IMR-90 (cell line): ENCODE measurements around the gene FATE1. TPM values are rescaled to one million over a fixed set of nuclear protein-coding genes. Genes with fewer than 3 reads are reported as not detected.

ENCODE experiments used
- ATAC-seq: fragments of 200-7000 bp; cut with Tn5 transposase; 2 replicates; pipeline ENCODE4 v1.9.1; 2020; ENCODE audit warnings: low read depth, mild to moderate bottlenecking, moderate library complexity
- BruUV-seq: library from RNA; stranded (reverse); fragments of 400-500 nt; replicated peaks from 2 replicates; lab custom pipeline; 2021; lab: Mats Ljungman, UMichigan
- CTCF ChIA-PET: fragments of 300-600 bp; formaldehyde crosslinking; extraction: SDS; loops from one replicate; lab custom pipeline; 2021; ENCODE audit warnings: antibody characterized with exemption; lab: Yijun Ruan, JAX
- POLR2A ChIA-PET: fragments of 300-600 bp; sonication (Branson Sonifier 250); formaldehyde crosslinking; loops from one replicate; lab custom pipeline; 2022; ENCODE audit warnings: antibody characterized with exemption; ENCODE audit not compliant: unreplicated experiment; lab: Charles Lee
- DNase-seq: peaks from one replicate; pipeline ENCODE4 v3.0.0; 2013
- H2AFZ ChIP-seq: replicated peaks from 2 replicates; pipeline ENCODE3; 2013; ENCODE audit warnings: low read length, mild to moderate bottlenecking; ENCODE audit not compliant: poor library complexity
- H2AK5ac ChIP-seq: 2 replicates; pipeline ENCODE4 v1.6.1; 2013; ENCODE audit warnings: low read depth, low read length, inconsistent platforms
- H2AK9ac ChIP-seq: replicated peaks from 2 replicates; pipeline ENCODE3; 2013; ENCODE audit warnings: mild to moderate bottlenecking, low read depth, low read length, moderate library complexity; ENCODE audit not compliant: poor library complexity
- H2BK120ac ChIP-seq: 2 replicates; pipeline ENCODE4 v1.6.1; 2013; ENCODE audit warnings: low read depth, low read length, inconsistent platforms
- H2BK15ac ChIP-seq: 3 replicates; pipeline ENCODE4 v1.6.1; 2013; ENCODE audit warnings: low read depth, low read length, inconsistent platforms
- H2BK20ac ChIP-seq: 2 replicates; pipeline ENCODE4 v1.6.1; 2013; ENCODE audit warnings: low read depth, mild to moderate bottlenecking, inconsistent platforms, low read length, moderate library complexity
- H2BK5ac ChIP-seq: 2 replicates; pipeline ENCODE4 v1.6.1; 2013; ENCODE audit warnings: mild to moderate bottlenecking, low read depth, low read length, inconsistent platforms; ENCODE audit not compliant: poor library complexity, severe bottlenecking
- H3K14ac ChIP-seq: replicated peaks from 2 replicates; pipeline ENCODE4 v1.6.1; 2013; ENCODE audit warnings: low read depth, low read length, inconsistent platforms
- H3K18ac ChIP-seq: 2 replicates; pipeline ENCODE4 v1.6.1; 2013; ENCODE audit warnings: low read depth, low read length, control low read depth
- H3K23ac ChIP-seq: 2 replicates; pipeline ENCODE4 v1.6.1; 2013; ENCODE audit warnings: low read depth, low read length, inconsistent platforms
- H3K27ac ChIP-seq: 2 replicates; pipeline ENCODE4 v1.5.1; 2013; ENCODE audit warnings: mild to moderate bottlenecking, control low read depth, low read length; ENCODE audit not compliant: insufficient read depth
- H3K27me3 ChIP-seq: 2 replicates; pipeline ENCODE4 v1.6.1; 2013; ENCODE audit warnings: low read length; ENCODE audit not compliant: control insufficient read depth, insufficient read depth
- H3K36me3 ChIP-seq: 2 replicates; pipeline ENCODE4 v1.6.1; 2013; ENCODE audit warnings: low read length, mixed read lengths; ENCODE audit not compliant: control insufficient read depth, insufficient read depth
- H3K4ac ChIP-seq: 2 replicates; pipeline ENCODE4 v1.6.1; 2013; ENCODE audit warnings: low read depth, low read length, inconsistent platforms
- H3K4me1 ChIP-seq: 2 replicates; pipeline ENCODE4 v1.6.1; 2013; ENCODE audit warnings: low read length, mixed read lengths; ENCODE audit not compliant: control insufficient read depth, insufficient read depth
- H3K4me2 ChIP-seq: 2 replicates; pipeline ENCODE4 v1.6.1; 2013; ENCODE audit warnings: low read depth, mild to moderate bottlenecking, control low read depth, low read length, moderate library complexity
- H3K4me3 ChIP-seq: 2 replicates; pipeline ENCODE4 v1.5.1; 2013; ENCODE audit warnings: low read depth, mild to moderate bottlenecking, control low read depth, low read length, moderate library complexity; ENCODE audit not compliant: insufficient read depth
- H3K56ac ChIP-seq: 2 replicates; pipeline ENCODE4 v1.6.1; 2013; ENCODE audit warnings: low read length, inconsistent platforms; ENCODE audit not compliant: insufficient read depth; ENCODE audit errors: extremely low read depth
- H3K79me1 ChIP-seq, 2 experiments: 2 replicates each; pipeline ENCODE4 v1.6.1; 2013; ENCODE audit warnings: low read length in 2 of 2, inconsistent platforms in 1 of 2, low read depth in 1 of 2
- H3K9ac ChIP-seq: 2 replicates; pipeline ENCODE4 v1.6.1; 2013; ENCODE audit warnings: low read depth, low read length, control low read depth
- H3K9me1 ChIP-seq: 2 replicates; pipeline ENCODE4 v1.6.1; 2013; ENCODE audit warnings: low read length, inconsistent platforms; ENCODE audit not compliant: insufficient read depth
- H3K9me3 ChIP-seq: 2 replicates; pipeline ENCODE4 v1.6.1; 2013; ENCODE audit warnings: low read length; ENCODE audit not compliant: control insufficient read depth, insufficient read depth
- H4K20me1 ChIP-seq: 2 replicates; pipeline ENCODE4 v1.6.1; 2013; ENCODE audit warnings: low read length, inconsistent platforms; ENCODE audit not compliant: insufficient read depth
- H4K5ac ChIP-seq: 2 replicates; pipeline ENCODE4 v1.6.1; 2013; ENCODE audit warnings: mild to moderate bottlenecking, low read depth, low read length, control low read depth
- H4K8ac ChIP-seq, 2 experiments: 2 replicates each; pipeline ENCODE4 v1.6.1; 2013; ENCODE audit warnings: low read depth in 2 of 2, low read length in 2 of 2, control low read depth in 1 of 2, inconsistent platforms in 1 of 2
- H4K91ac ChIP-seq: 2 replicates; pipeline ENCODE4 v1.6.1; 2013; ENCODE audit warnings: low read depth, low read length, inconsistent platforms; ENCODE audit not compliant: insufficient read depth
- CEBPB ChIP-seq: IDR thresholded peaks from 2 replicates; pipeline ENCODE4 v1.6.1; 2012; ENCODE audit warnings: low read depth, low read length, improper control_type of control experiment
- CHD1 ChIP-seq: IDR thresholded peaks from 2 replicates; pipeline ENCODE4 v1.6.1; 2012; ENCODE audit warnings: low read depth, low read length, improper control_type of control experiment
- MAFK ChIP-seq: IDR thresholded peaks from 2 replicates; pipeline ENCODE4 v1.6.1; 2012; ENCODE audit warnings: low read depth, low read length, improper control_type of control experiment
- MAZ ChIP-seq: IDR thresholded peaks from 2 replicates; pipeline ENCODE4 v1.6.1; 2012; ENCODE audit warnings: low read depth, mild to moderate bottlenecking, low read length, improper control_type of control experiment, moderate library complexity, borderline replicate concordance
- MXI1 ChIP-seq: IDR thresholded peaks from 2 replicates; pipeline ENCODE4 v1.6.1; 2012; ENCODE audit warnings: low read depth, mild to moderate bottlenecking, low read length, moderate library complexity, borderline replicate concordance
- NFE2L2 ChIP-seq: fragments of 150-350 bp; IDR thresholded peaks from 2 replicates; pipeline ENCODE4 v1.6.1; 2016; ENCODE audit warnings: low read depth, mild to moderate bottlenecking, low read length
- RAD21 ChIP-seq: IDR thresholded peaks from 2 replicates; pipeline ENCODE4 v1.6.1; 2012; ENCODE audit warnings: low read length, improper control_type of control experiment
- RCOR1 ChIP-seq: IDR thresholded peaks from 2 replicates; pipeline ENCODE4 v1.6.1; 2012; ENCODE audit warnings: mild to moderate bottlenecking, low read length, improper control_type of control experiment; ENCODE audit not compliant: insufficient replicate concordance
- RFX5 ChIP-seq: IDR thresholded peaks from 2 replicates; pipeline ENCODE4 v1.8.0; 2012; ENCODE audit warnings: low read depth, mild to moderate bottlenecking, low read length, moderate library complexity
- WGBS, 2 experiments: methylation state at CpG; one replicate each; pipeline versions ENCODE4 v1.1.5 to v1.1.7; 2013; ENCODE audit warnings: missing lambda C conversion rate in 2 of 2; ENCODE audit not compliant: insufficient read length in 1 of 2; ENCODE audit errors: extremely low coverage in 2 of 2; 5-methylcytosine and 5-hydroxymethylcytosine counted together
- dilution Hi-C: fragments of 300-500 bp; cut with HindIII; formaldehyde crosslinking; loops from one replicate; pipeline ENCODE4 v1.14.3; 2018; ENCODE audit warnings: low sequenced_read_pairs; ENCODE audit not compliant: unreplicated experiment
- in situ Hi-C: fragments of 300-500 bp; cut with MboI; formaldehyde crosslinking; loops from 3 replicates; pipeline ENCODE4 v1.14.3; 2019; ENCODE audit warnings: low sequenced_read_pairs, inconsistent platforms, mixed read lengths
- intact Hi-C: fragments of 100-400 bp; cut with micrococcal nuclease; formaldehyde crosslinking; loops from 2 replicates; pipeline ENCODE4 v1.10.0; 2022
- polyA plus RNA-seq, 3 experiments: library from polyadenylated mRNA; depleted of rRNA; stranded (reverse); fragments of >200 nt; gene quantifications; 2 replicates each; pipeline ENCODE4 v1.2.3, GENCODE V29; 2012; ENCODE audit warnings: low replicate concordance in 1 of 3
- total RNA-seq: library from RNA; depleted of rRNA; stranded (reverse); fragments of >200 nt; gene quantifications from 2 replicates; pipeline ENCODE4 v1.2.3, GENCODE V29; 2012
- TF ChIP-seq, protein P1 (sequence below): conservative IDR thresholded peaks from 2 replicates; pipeline ENCODE4 v1.5.1; 2012; ENCODE audit warnings: mild to moderate bottlenecking, low read depth, low read length, improper control_type of control experiment
- TF ChIP-seq, protein P2 (sequence below): fragments of 150-350 bp; IDR thresholded peaks from 2 replicates; pipeline ENCODE4 v1.6.1; 2017; ENCODE audit warnings: mild to moderate bottlenecking, antibody characterized with exemption, low read length, low read depth
- TF ChIP-seq, protein P3 (sequence below): fragments of 150-350 bp; IDR thresholded peaks from 2 replicates; pipeline ENCODE4 v1.6.1; 2016; ENCODE audit warnings: low read depth, mild to moderate bottlenecking, low read length, moderate library complexity, borderline replicate concordance

Gene FATE1
- total and polyA plus RNA-seq, 2 of the 4 experiments (the other 2 are of a cell fraction): not detected

DNA sequence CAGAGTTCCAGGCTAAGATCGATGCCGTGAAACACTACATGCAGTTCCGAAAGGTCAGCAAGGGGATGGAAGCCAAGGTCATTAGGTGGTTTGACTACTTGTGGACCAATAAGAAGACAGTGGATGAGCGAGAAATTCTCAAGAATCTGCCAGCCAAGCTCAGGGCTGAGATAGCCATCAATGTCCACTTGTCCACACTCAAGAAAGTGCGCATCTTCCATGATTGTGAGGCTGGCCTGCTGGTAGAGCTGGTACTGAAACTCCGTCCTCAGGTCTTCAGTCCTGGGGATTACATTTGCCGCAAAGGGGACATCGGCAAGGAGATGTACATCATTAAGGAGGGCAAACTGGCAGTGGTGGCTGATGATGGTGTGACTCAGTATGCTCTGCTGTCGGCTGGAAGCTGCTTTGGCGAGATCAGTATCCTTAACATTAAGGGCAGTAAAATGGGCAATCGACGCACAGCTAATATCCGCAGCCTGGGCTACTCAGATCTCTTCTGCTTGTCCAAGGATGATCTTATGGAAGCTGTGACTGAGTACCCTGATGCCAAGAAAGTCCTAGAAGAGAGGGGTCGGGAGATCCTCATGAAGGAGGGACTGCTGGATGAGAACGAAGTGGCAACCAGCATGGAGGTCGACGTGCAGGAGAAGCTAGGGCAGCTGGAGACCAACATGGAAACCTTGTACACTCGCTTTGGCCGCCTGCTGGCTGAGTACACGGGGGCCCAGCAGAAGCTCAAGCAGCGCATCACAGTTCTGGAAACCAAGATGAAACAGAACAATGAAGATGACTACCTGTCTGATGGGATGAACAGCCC is 28.0 kb downstream of the FATE1 start:
- Histone ChIP-seq H3K56ac (no peak overlapping the region), H2BK5ac (no peak overlapping the region), H3K4me3 (no peak overlapping the region), H2AFZ (no peak overlapping the region), H2BK15ac (no peak overlapping the region), H3K27me3 (no peaks in the 10 kb centered on the region), H3K23ac (no peak overlapping the region), H4K20me1 (no peaks in the 10 kb centered on the region), H3K9me3 (peaks cover 11% of the 10 kb centered on the region; the same call in 1 of the 2 replicates), H4K5ac (no peak overlapping the region), H3K27ac (no peak overlapping the region), H2BK120ac (no peak overlapping the region), H3K36me3 (no peaks in the 10 kb centered on the region), H4K8ac (no peak overlapping the region), H3K14ac (no peak overlapping the region), H3K4me2 (no peak overlapping the region), H2AK9ac (no peak overlapping the region), H3K4me1 (no peaks in the 10 kb centered on the region), H2AK5ac (no peak overlapping the region), H2BK20ac (no peak overlapping the region), H3K18ac (no peak overlapping the region), H3K9ac (no peak overlapping the region), H3K9me1 (no peaks in the 10 kb centered on the region), H3K79me1 (no peaks in the 10 kb centered on the region), H4K91ac (no peak overlapping the region), H3K4ac (no peak overlapping the region)
- in situ Hi-C loops (no loop called here), dilution Hi-C loops (no loop called here), intact Hi-C loops (no loop called here)
- TF ChIP-seq, protein P1, sequence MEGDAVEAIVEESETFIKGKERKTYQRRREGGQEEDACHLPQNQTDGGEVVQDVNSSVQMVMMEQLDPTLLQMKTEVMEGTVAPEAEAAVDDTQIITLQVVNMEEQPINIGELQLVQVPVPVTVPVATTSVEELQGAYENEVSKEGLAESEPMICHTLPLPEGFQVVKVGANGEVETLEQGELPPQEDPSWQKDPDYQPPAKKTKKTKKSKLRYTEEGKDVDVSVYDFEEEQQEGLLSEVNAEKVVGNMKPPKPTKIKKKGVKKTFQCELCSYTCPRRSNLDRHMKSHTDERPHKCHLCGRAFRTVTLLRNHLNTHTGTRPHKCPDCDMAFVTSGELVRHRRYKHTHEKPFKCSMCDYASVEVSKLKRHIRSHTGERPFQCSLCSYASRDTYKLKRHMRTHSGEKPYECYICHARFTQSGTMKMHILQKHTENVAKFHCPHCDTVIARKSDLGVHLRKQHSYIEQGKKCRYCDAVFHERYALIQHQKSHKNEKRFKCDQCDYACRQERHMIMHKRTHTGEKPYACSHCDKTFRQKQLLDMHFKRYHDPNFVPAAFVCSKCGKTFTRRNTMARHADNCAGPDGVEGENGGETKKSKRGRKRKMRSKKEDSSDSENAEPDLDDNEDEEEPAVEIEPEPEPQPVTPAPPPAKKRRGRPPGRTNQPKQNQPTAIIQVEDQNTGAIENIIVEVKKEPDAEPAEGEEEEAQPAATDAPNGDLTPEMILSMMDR: no peak
- TF ChIP-seq RAD21 (no peak), MAFK (no peak), MXI1 (no peak), CHD1 (no peak), NFE2L2 (no peak), RCOR1 (no peak), CEBPB (no peak), MAZ (no peak), RFX5 (no peak)
- TF ChIP-seq, protein P2, sequence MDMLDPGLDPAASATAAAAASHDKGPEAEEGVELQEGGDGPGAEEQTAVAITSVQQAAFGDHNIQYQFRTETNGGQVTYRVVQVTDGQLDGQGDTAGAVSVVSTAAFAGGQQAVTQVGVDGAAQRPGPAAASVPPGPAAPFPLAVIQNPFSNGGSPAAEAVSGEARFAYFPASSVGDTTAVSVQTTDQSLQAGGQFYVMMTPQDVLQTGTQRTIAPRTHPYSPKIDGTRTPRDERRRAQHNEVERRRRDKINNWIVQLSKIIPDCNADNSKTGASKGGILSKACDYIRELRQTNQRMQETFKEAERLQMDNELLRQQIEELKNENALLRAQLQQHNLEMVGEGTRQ: no peak
- TF ChIP-seq, protein P3, sequence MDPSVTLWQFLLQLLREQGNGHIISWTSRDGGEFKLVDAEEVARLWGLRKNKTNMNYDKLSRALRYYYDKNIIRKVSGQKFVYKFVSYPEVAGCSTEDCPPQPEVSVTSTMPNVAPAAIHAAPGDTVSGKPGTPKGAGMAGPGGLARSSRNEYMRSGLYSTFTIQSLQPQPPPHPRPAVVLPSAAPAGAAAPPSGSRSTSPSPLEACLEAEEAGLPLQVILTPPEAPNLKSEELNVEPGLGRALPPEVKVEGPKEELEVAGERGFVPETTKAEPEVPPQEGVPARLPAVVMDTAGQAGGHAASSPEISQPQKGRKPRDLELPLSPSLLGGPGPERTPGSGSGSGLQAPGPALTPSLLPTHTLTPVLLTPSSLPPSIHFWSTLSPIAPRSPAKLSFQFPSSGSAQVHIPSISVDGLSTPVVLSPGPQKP: no peak
- ChIA-PET CTCF (no interaction called here), POLR2A (no interaction called here)
- no peak for DNase-seq
- no peak for ATAC-seq
- WGBS, 2 experiments: 27% methylated on average over 3 of the region's 21 CpGs; no CpG with 5 or more reads in 1 of the 2 experiments
- BruUV-seq: no TSS peak
